ENCODE data around the gene IFT88. TPM values are rescaled to one million over a fixed set of nuclear protein-coding genes. Genes with fewer than 3 reads are reported as not detected.

Gene IFT88
- total RNA-seq, 1 experiment from 2014 or later: 19.4 TPM

DNA sequence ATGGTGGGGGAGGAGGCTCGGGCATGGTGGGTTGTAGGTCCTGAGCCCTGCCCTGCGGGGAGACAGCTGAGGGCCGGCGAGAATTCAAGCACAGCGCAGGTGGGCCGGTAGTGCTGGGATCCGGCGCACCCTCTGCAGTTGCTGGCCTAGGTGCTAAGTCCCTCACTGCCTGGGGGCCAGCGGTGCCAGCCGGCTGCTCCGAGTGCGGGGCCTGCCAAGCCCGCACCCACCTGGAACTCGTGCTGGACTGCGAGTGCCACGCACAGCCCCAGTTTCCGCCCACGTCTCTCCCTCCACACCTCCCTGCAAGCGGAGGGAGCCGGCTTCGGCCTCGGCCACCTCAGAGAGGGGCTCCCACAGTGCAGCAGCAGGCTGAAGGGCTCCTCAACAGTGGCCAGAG is 173.1 kb downstream of the IFT88 start:
- Histone ChIP-seq H3K27me3 (replicated peaks; ENCODE audit: insufficient read depth, low read depth, low read length, poor library complexity) (no peaks in the 10 kb centered on the region), H3K36me3 (ENCODE audit: insufficient read depth, low read length, poor library complexity, severe bottlenecking) (no peaks in the 10 kb centered on the region), H3K9me3 (ENCODE audit: low read depth, low read length, poor library complexity, severe bottlenecking) (no peaks in the 10 kb centered on the region), H3K4me1 (ENCODE audit: insufficient read depth, low read length, poor library complexity, severe bottlenecking) (no peaks in the 10 kb centered on the region), H3K27ac (ENCODE audit: low read depth, low read length, poor library complexity, severe bottlenecking) (no peak overlapping the region), H3K4me3 (ENCODE audit: low read depth, low read length, poor library complexity, severe bottlenecking) (no peak overlapping the region)
- POLR2A ChIA-PET (ENCODE audit: low non-redundant PET): no interaction called here
- DNase-seq (ENCODE audit: low spot score): no peak
- no TSS peak for BruUV-seq (replicated peaks)
- no peak for TF ChIP-seq EZH2 (IDR thresholded peaks at IDR 0.05; ENCODE audit: borderline replicate concordance, low read depth, low read length, poor library complexity, severe bottlenecking)
- TF ChIP-seq, protein P1, sequence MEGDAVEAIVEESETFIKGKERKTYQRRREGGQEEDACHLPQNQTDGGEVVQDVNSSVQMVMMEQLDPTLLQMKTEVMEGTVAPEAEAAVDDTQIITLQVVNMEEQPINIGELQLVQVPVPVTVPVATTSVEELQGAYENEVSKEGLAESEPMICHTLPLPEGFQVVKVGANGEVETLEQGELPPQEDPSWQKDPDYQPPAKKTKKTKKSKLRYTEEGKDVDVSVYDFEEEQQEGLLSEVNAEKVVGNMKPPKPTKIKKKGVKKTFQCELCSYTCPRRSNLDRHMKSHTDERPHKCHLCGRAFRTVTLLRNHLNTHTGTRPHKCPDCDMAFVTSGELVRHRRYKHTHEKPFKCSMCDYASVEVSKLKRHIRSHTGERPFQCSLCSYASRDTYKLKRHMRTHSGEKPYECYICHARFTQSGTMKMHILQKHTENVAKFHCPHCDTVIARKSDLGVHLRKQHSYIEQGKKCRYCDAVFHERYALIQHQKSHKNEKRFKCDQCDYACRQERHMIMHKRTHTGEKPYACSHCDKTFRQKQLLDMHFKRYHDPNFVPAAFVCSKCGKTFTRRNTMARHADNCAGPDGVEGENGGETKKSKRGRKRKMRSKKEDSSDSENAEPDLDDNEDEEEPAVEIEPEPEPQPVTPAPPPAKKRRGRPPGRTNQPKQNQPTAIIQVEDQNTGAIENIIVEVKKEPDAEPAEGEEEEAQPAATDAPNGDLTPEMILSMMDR (conservative IDR thresholded peaks at IDR 0.05; ENCODE audit: low read depth, low read length): no peak
- CTCF ChIA-PET: no interaction called here
- intact Hi-C loops (cut with micrococcal nuclease; ENCODE audit: unreplicated experiment): no loop called here

Other genes with a start within 250 kb of the IFT88 start
- 5.9 and 9.9 TPM in 2 replicates for gene CRYL1, start 41.3 kb upstream of the IFT88 start, total RNA-seq (2021)
- 2.0 and 2.7 TPM in 2 replicates for gene IL17D, start 136.5 kb downstream of the IFT88 start, total RNA-seq (2021)
- 9.2 and 10.8 TPM in 2 replicates for gene EEF1AKMT1, start 206.8 kb downstream of the IFT88 start, total RNA-seq (2021)